DND-41 (cell line): ENCODE measurements around the gene SERPINB8.

Experiments
- ATAC-seq: fragments of 200-7000 bp; cut with Tn5 transposase; 3 replicates; pipeline ENCODE4 v1.9.1; 2021; ENCODE audit warnings: low read depth; ENCODE audit not compliant: insufficient read depth
- DNase-seq: peaks from one replicate; pipeline ENCODE4 v3.0.0-alpha.2; 2020
- H2AFZ ChIP-seq: 2 replicates; pipeline ENCODE4 v1.6.0; 2012; ENCODE audit warnings: low read depth, low read length
- H3K27ac ChIP-seq: 2 replicates; pipeline ENCODE4 v1.5.1; 2012; ENCODE audit warnings: low read length, inconsistent platforms
- H3K27me3 ChIP-seq: fragments of 200-600 bp; sonication (generic); 2 replicates; pipeline ENCODE4 v1.6.0; 2012; ENCODE audit warnings: low read length, mild to moderate bottlenecking, inconsistent platforms; ENCODE audit not compliant: insufficient read depth, poor library complexity
- H3K36me3 ChIP-seq: 2 replicates; pipeline ENCODE4 v1.5.1; 2012; ENCODE audit warnings: low read length, inconsistent platforms; ENCODE audit not compliant: insufficient read depth
- H3K4me1 ChIP-seq: 2 replicates; pipeline ENCODE4 v1.5.1; 2012; ENCODE audit warnings: mild to moderate bottlenecking, low read length; ENCODE audit not compliant: insufficient read depth
- H3K4me2 ChIP-seq: 2 replicates; pipeline ENCODE4 v1.6.0; 2012; ENCODE audit warnings: mild to moderate bottlenecking, moderate library complexity, low read length, inconsistent platforms; ENCODE audit not compliant: insufficient read depth
- H3K4me3 ChIP-seq, 2 experiments: fragments of 200-600 bp in 1 of 2; shearing (Covaris generic) in 1 of 2; 2 replicates each; pipeline ENCODE4 v1.5.1; 2012 to 2016; ENCODE audit warnings: inconsistent platforms in 2 of 2, low read length in 2 of 2, mild to moderate bottlenecking in 2 of 2, low read depth in 1 of 2, moderate library complexity in 1 of 2
- H3K79me2 ChIP-seq: 2 replicates; pipeline ENCODE4 v1.6.0; 2012; ENCODE audit warnings: low read length, inconsistent platforms; ENCODE audit not compliant: insufficient read depth
- H3K9ac ChIP-seq: 2 replicates; pipeline ENCODE4 v1.6.0; 2012; ENCODE audit warnings: low read depth, mild to moderate bottlenecking, inconsistent platforms, low read length, moderate library complexity
- H3K9me3 ChIP-seq: 2 replicates; pipeline ENCODE4 v1.5.1; 2012; ENCODE audit warnings: low read length, moderate library complexity, mild to moderate bottlenecking, inconsistent platforms; ENCODE audit not compliant: insufficient read depth, severe bottlenecking
- H4K20me1 ChIP-seq: 2 replicates; pipeline ENCODE4 v1.6.0; 2012; ENCODE audit warnings: low read length; ENCODE audit not compliant: insufficient read depth
- EZH2 ChIP-seq: IDR thresholded peaks from 3 replicates; pipeline ENCODE4 v1.6.1; 2012; ENCODE audit warnings: borderline replicate concordance, low read depth, mild to moderate bottlenecking, moderate library complexity, low read length, inconsistent platforms; ENCODE audit not compliant: severe bottlenecking
- TF ChIP-seq, protein P1 (sequence below): IDR thresholded peaks from 2 replicates; pipeline ENCODE4 v1.5.1; 2012; ENCODE audit warnings: borderline replicate concordance, low read length, moderate library complexity, mild to moderate bottlenecking; ENCODE audit not compliant: poor library complexity, severe bottlenecking; ENCODE audit errors: extremely low read depth

Gene SERPINB8

DNA sequence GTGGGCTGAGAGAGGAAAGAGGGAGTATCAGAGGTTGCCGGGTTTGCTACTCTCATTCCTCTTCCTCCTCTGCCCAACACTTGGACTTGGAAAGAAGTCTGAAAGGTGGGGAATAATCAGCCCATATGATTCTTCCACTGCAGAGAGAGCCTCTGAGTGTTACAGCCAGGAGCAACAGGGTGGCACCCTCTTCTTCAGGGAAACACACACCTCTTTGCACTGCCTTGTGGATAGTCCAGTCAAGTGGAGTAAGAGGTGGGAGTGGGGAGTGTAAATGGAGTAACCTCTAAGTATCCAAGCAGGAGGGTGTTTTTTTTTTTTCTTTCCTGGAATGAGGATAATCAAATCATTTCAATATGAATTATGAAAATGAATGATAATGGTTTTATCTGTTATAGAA is 9.0 kb upstream of the SERPINB8 start:
- no peak overlapping the region for H3K4me2 ChIP-seq
- peaks cover 10% of the 10 kb centered on the region for H3K27me3 ChIP-seq
- H3K27ac ChIP-seq = no peak overlapping the region
- H3K36me3 ChIP-seq = no peaks in the 10 kb centered on the region
- H3K79me2 ChIP-seq = no peaks in the 10 kb centered on the region
- H3K9me3 ChIP-seq = no peaks in the 10 kb centered on the region
- no peak overlapping the region for H3K4me3 ChIP-seq
- ATAC-seq (no peak), DNase-seq (no peak)
- TF ChIP-seq, protein P1, sequence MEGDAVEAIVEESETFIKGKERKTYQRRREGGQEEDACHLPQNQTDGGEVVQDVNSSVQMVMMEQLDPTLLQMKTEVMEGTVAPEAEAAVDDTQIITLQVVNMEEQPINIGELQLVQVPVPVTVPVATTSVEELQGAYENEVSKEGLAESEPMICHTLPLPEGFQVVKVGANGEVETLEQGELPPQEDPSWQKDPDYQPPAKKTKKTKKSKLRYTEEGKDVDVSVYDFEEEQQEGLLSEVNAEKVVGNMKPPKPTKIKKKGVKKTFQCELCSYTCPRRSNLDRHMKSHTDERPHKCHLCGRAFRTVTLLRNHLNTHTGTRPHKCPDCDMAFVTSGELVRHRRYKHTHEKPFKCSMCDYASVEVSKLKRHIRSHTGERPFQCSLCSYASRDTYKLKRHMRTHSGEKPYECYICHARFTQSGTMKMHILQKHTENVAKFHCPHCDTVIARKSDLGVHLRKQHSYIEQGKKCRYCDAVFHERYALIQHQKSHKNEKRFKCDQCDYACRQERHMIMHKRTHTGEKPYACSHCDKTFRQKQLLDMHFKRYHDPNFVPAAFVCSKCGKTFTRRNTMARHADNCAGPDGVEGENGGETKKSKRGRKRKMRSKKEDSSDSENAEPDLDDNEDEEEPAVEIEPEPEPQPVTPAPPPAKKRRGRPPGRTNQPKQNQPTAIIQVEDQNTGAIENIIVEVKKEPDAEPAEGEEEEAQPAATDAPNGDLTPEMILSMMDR = no peak
- TF ChIP-seq EZH2 = no peak
- H3K9ac ChIP-seq = no peak overlapping the region
- no peaks in the 10 kb centered on the region for H3K4me1 ChIP-seq
- no peak overlapping the region for H2AFZ ChIP-seq
- H4K20me1 ChIP-seq = no peaks in the 10 kb centered on the region

DNA sequence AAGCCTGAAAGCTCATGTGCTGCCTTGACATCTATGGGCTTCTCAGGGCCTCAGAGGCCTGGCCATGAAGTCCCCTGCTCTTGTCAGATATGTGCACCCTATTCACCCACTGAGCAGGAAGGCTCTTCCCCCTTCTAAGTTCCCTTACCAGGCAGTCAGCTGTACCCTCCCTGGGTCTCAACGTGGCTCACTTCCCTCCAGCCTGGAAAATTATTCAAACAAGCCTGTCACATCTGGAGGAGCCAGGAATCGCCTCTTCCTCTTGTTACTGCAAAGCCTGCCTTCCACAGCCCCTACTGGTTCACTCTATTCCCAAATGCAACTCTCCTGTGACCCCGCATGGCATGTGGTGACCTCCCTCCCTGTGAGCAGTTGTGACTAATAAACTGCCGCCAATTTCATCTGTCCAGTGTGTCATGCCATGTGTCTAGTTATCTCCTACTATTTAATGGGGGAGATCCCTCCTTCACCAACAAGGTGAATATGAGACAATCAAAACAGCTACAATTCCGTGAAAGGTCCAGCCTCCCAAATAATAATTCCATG is 8.4 kb upstream of the SERPINB8 start:
- H3K36me3 ChIP-seq = no peaks in the 10 kb centered on the region
- peaks cover 10% of the 10 kb centered on the region for H3K27me3 ChIP-seq
- no peak overlapping the region for H3K4me2 ChIP-seq
- H3K4me3 ChIP-seq = no peak overlapping the region
- H3K9me3 ChIP-seq = no peaks in the 10 kb centered on the region
- no peak overlapping the region for H3K27ac ChIP-seq
- ATAC-seq = no peak
- H2AFZ ChIP-seq = no peak overlapping the region
- DNase-seq = no peak
- H3K4me1 ChIP-seq = no peaks in the 10 kb centered on the region
- no peak for TF ChIP-seq EZH2
- TF ChIP-seq, protein P1 = no peak
- no peaks in the 10 kb centered on the region for H3K79me2 ChIP-seq
- no peak overlapping the region for H3K9ac ChIP-seq
- no peaks in the 10 kb centered on the region for H4K20me1 ChIP-seq

DNA sequence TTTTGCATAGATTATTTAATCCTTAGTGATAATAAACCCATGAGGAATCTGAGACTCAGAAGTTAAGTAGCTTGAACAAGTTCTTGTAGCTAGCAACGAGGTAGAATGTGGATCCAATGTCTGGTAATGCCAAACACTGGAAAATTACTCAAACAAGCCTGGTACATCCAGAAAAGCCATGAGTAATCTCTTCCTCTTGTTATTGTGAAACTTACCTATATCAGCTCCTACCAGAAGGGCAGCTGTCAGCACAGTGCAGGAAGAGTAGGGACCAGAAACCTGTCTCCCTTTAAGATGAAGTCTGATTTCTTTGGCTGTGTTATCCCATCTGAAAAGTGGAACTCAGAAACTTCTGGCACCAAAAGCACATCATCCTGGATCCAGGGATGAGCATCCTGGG is 7.7 kb upstream of the SERPINB8 start:
- H3K27me3 ChIP-seq = peaks cover 7% of the 10 kb centered on the region
- no peak for DNase-seq
- no peak overlapping the region for H3K27ac ChIP-seq
- H3K4me2 ChIP-seq = no peak overlapping the region
- no peak overlapping the region for H3K4me3 ChIP-seq
- no peak for TF ChIP-seq EZH2
- TF ChIP-seq, protein P1 = no peak
- H3K79me2 ChIP-seq = no peaks in the 10 kb centered on the region
- no peaks in the 10 kb centered on the region for H3K36me3 ChIP-seq
- H4K20me1 ChIP-seq = no peaks in the 10 kb centered on the region
- no peaks in the 10 kb centered on the region for H3K4me1 ChIP-seq
- no peaks in the 10 kb centered on the region for H3K9me3 ChIP-seq
- H3K9ac ChIP-seq = no peak overlapping the region
- no peak for ATAC-seq
- H2AFZ ChIP-seq = no peak overlapping the region
